Measurements from ENCODE around the gene ATP5MG.
"Not testable (repeated sequence)": the region's sequence is repeated elsewhere in the genome, so short reads cannot be mapped to it uniquely, and the experiment has no call there.

ATP5MG gene

GRCh38 chr11:118411530-118411929, 10.1 kb downstream of the ATP5MG start:
- H3K27ac ChIP-seq = no peak overlapping the region
- H3K36me3 ChIP-seq = peaks cover 16 to 45% (median 20%) of the 10 kb centered on the region in 3 donors
- H3K9me3 ChIP-seq = no peaks in the 10 kb centered on the region
- no peak overlapping the region for H3K4me3 ChIP-seq
- H3K27me3 ChIP-seq = no peaks in the 10 kb centered on the region
- intact Hi-C loops (cut with DNase I; ENCODE audit: low total_unique reads) = no loop called here
- no peak for TF ChIP-seq CTCF (IDR thresholded peaks at IDR 0.05)
- no peak for DNase-seq
- no peaks in the 10 kb centered on the region for H3K4me1 ChIP-seq

GRCh38 chr11:118412921-118413320, 11.5 kb downstream of the ATP5MG start:
- intact Hi-C loops (cut with DNase I; ENCODE audit: low total_unique reads) = no loop called here
- no peak for DNase-seq
- no peak overlapping the region for H3K27ac ChIP-seq
- H3K36me3 ChIP-seq = peaks cover 8 to 32% (median 12%) of the 10 kb centered on the region in 3 donors
- H3K27me3 ChIP-seq = no peaks in the 10 kb centered on the region
- no peaks in the 10 kb centered on the region for H3K9me3 ChIP-seq
- H3K4me1 ChIP-seq = no peaks in the 10 kb centered on the region
- H3K4me3 ChIP-seq = no peak overlapping the region
- no peak for TF ChIP-seq CTCF (IDR thresholded peaks at IDR 0.05)

- no peak for DNase-seq
- H3K27ac ChIP-seq = no peak overlapping the region
- H3K4me3 ChIP-seq = no peak overlapping the region
- H3K27me3 ChIP-seq = no peaks in the 10 kb centered on the region
- H3K4me1 ChIP-seq = no peaks in the 10 kb centered on the region
- no peak for TF ChIP-seq CTCF (IDR thresholded peaks at IDR 0.05)
- intact Hi-C loops (cut with DNase I; ENCODE audit: low total_unique reads) = no loop called here
- H3K9me3 ChIP-seq = no peaks in the 10 kb centered on the region
- peaks cover 0 to 19% (median 8%) of the 10 kb centered on the region in 3 donors for H3K36me3 ChIP-seq
Observed at GRCh38 chr11:118415062-118415738, 13.8 kb downstream of the ATP5MG start.

- peak in 1 of 2 donors; percentile 30 for DNase-seq
Observed at GRCh38 chr11:118415739-118416068, 14.3 kb downstream of the ATP5MG start.

DNA sequence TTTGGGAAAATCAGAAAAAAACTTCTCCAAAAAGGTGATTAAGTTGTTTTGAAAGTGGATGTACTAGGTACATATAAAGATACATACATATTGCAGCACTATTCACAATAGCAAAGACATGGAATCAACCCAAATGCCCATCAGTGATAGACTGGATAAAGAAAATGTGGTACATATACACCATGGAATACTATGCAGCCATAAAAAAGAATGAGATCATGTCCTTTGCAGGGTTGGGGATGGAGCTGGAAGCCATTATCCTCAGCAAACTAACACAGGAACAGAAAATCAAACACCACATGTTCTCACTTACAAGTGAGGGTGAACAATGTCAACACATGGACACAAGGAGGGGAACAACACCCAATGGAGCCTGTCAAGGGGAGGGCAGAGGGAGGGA, 15.5 kb downstream of the ATP5MG start:
- intact Hi-C loops (cut with DNase I; ENCODE audit: low total_unique reads); H3K27me3 ChIP-seq: not testable (repeated sequence)

More at GRCh38 chr11:118415739-118416068, 14.3 kb downstream of the ATP5MG start:
- no peak for TF ChIP-seq CTCF (IDR thresholded peaks at IDR 0.05)
- Histone ChIP-seq H3K9me3 (no peaks in the 10 kb centered on the region), H3K4me1 (no peaks in the 10 kb centered on the region), H3K27me3 (no peaks in the 10 kb centered on the region), H3K27ac (no peak overlapping the region), H3K36me3 (peaks cover 0 to 19% (median 8%) of the 10 kb centered on the region in 3 donors), H3K4me3 (no peak overlapping the region)
- intact Hi-C loops (cut with DNase I; ENCODE audit: low total_unique reads) = no loop called here

GRCh38 chr11:118417801-118418200, 16.4 kb downstream of the ATP5MG start:
- no peak for TF ChIP-seq CTCF (IDR thresholded peaks at IDR 0.05)
- Histone ChIP-seq H3K4me3 (no peak overlapping the region), H3K9me3 (no peaks in the 10 kb centered on the region), H3K27me3 (no peaks in the 10 kb centered on the region), H3K4me1 (no peaks in the 10 kb centered on the region), H3K27ac (no peak overlapping the region), H3K36me3 (peaks cover 0 to 19% (median 8%) of the 10 kb centered on the region in 3 donors)
- intact Hi-C loops (cut with DNase I; ENCODE audit: low total_unique reads) = no loop called here
- no peak for DNase-seq

More for the DNA sequence above, 15.5 kb downstream of the ATP5MG start:
- H3K4me3 ChIP-seq, DNase-seq, H3K27ac ChIP-seq, H3K9me3 ChIP-seq, H3K4me1 ChIP-seq: not testable (repeated sequence)
- H3K36me3 ChIP-seq = peaks cover 0 to 19% (median 8%) of the 10 kb centered on the region in 3 donors

All from tibial artery (tissue), 4 donors.